Transverse colon (tissue), 4 donors: ENCODE measurements around the gene SORT1. TPM values are rescaled to one million over a fixed set of nuclear protein-coding genes. Genes with fewer than 3 reads are reported as not detected.
"Not testable (repeated sequence)": the region's sequence is repeated elsewhere in the genome, so short reads cannot be mapped to it uniquely, and the experiment has no call there.

ENCODE experiments used
- DNase-seq: peaks from one replicate; pipeline ENCODE4 v3.0.0-alpha.2; 2019
- H3K27ac ChIP-seq, 4 donors: fragments of 200-600 bp; sonication (generic); 2 replicates each; pipeline ENCODE4 v1.5.1; 2016 to 2018; ENCODE audit warnings: inconsistent platforms in 4 of 4
- H3K27me3 ChIP-seq: fragments of 200-600 bp; sonication (generic); 2 replicates; pipeline ENCODE4 v1.5.1; 2017; ENCODE audit warnings: inconsistent platforms
- H3K36me3 ChIP-seq, 4 donors: fragments of 200-600 bp; sonication (generic); 2 replicates each; pipeline ENCODE4 v1.5.1; 2017 to 2019; ENCODE audit warnings: inconsistent platforms in 4 of 4
- H3K4me1 ChIP-seq, 4 donors: fragments of 200-600 bp; sonication (generic); 2 replicates each; pipeline ENCODE4 v1.5.1; 2017 to 2020; ENCODE audit warnings: inconsistent platforms in 4 of 4
- H3K4me3 ChIP-seq, 4 donors: fragments of 200-600 bp; sonication (generic); 1 replicate in 1 of 4; 2 replicates in 3 of 4; pipeline versions ENCODE4 v1.5.1 to v1.6.1; 2017 to 2019; ENCODE audit warnings: inconsistent platforms in 4 of 4
- H3K9me3 ChIP-seq, 2 donors: fragments of 200-600 bp; sonication (generic); 2 replicates each; pipeline ENCODE4 v1.5.1; 2017 to 2019; ENCODE audit warnings: inconsistent platforms in 2 of 2
- EP300 ChIP-seq: sonication (generic); formaldehyde crosslinking; IDR thresholded peaks from one replicate; pipeline ENCODE4 v1.6.1; 2017; ENCODE audit warnings: antibody characterized with exemption, low read depth
- POLR2A ChIP-seq: fragments of 450-650 bp; IDR thresholded peaks from one replicate; pipeline ENCODE4 v1.6.1; 2016; ENCODE audit warnings: antibody characterized with exemption, mild to moderate bottlenecking, moderate library complexity
- POLR2AphosphoS5 ChIP-seq, 3 donors: sonication (generic); formaldehyde crosslinking; IDR thresholded peaks; one replicate each; pipeline ENCODE4 v1.6.1; 2016; ENCODE audit warnings: antibody characterized with exemption in 3 of 3
- WGBS, 2 donors: methylation state at CpG; one replicate each; pipeline ENCODE4 v1.1.5; 2018; ENCODE audit warnings: low coverage in 1 of 2; 5-methylcytosine and 5-hydroxymethylcytosine counted together
- in situ Hi-C, 4 donors: fragments of 200-750 bp; cut with MboI; loops; one replicate each; pipeline versions ENCODE4 v1.15.0 to v1.15.1; 2017; ENCODE audit warnings: low sequenced_read_pairs in 3 of 4, low pct_ligation_motif_present in 1 of 4, low pct_unique_long_range_greater_than_20kb in 1 of 4
- intact Hi-C: fragments of 100-400 bp; cut with DNase I; formaldehyde crosslinking; loops from one replicate; pipeline ENCODE4 v1.15.1; 2023; ENCODE audit warnings: low total_unique reads
- total RNA-seq, 4 donors: library from RNA; depleted of rRNA; stranded (reverse); fragments of >200 nt; gene quantifications; one replicate each; pipeline ENCODE4 v1.1.0, GENCODE V29; 2016
- TF ChIP-seq, protein P1 (sequence below), 5 experiments: fragments of 200-600 bp in 3 of 5; fragments of 450-650 bp in 2 of 5; sonication (generic) in 3 of 5; IDR thresholded peaks; 1 replicate in 2 of 5; 2 replicates in 3 of 5; pipeline ENCODE4 v1.5.1; 2016 to 2017; ENCODE audit warnings: antibody characterized with exemption in 5 of 5, inconsistent platforms in 3 of 5, mild to moderate bottlenecking in 2 of 5, moderate library complexity in 1 of 5

Gene SORT1
- total RNA-seq, 4 donors from 2014 or later, result 53.5 to 79.3 (median 66.2) TPM

DNA sequence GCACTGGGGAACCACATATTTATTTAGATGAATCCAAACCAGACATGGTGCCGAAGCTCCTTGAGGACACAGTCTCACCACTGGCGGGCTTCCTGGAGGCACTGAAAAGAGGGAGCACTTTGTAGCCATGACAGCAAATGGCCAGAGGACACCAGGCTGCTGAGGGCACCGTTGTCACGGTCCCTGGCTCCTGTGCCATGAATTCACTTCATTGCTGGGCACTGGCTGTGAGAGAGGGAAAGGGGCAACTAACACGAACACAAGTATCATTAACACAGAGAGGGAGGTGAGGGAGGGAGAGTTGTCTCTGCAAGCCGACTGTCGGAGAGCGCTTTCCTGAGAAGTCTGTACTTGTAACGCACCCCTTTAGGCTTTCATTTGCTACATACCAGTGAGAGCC, 105.4 kb downstream of the SORT1 start:
- H3K4me3 ChIP-seq, result no peak overlapping the region
- in situ Hi-C loops, result loop anchor here in 1 of 4 donors (25.0 kb wide), 1 partner anchor 120 kb away; no protein-coding TSS in a partner anchor
- H3K4me1 ChIP-seq, result no peaks in the 10 kb centered on the region
- intact Hi-C loops, result no loop called here
- no peak for DNase-seq
- H3K27me3 ChIP-seq, result peaks cover 2% of the 10 kb centered on the region
- H3K9me3 ChIP-seq, result no peaks in the 10 kb centered on the region
- TF ChIP-seq POLR2A (no peak), POLR2AphosphoS5 (IDR thresholded peaks at IDR 0.05) (no peak), EP300 (no peak)
- TF ChIP-seq, protein P1, sequence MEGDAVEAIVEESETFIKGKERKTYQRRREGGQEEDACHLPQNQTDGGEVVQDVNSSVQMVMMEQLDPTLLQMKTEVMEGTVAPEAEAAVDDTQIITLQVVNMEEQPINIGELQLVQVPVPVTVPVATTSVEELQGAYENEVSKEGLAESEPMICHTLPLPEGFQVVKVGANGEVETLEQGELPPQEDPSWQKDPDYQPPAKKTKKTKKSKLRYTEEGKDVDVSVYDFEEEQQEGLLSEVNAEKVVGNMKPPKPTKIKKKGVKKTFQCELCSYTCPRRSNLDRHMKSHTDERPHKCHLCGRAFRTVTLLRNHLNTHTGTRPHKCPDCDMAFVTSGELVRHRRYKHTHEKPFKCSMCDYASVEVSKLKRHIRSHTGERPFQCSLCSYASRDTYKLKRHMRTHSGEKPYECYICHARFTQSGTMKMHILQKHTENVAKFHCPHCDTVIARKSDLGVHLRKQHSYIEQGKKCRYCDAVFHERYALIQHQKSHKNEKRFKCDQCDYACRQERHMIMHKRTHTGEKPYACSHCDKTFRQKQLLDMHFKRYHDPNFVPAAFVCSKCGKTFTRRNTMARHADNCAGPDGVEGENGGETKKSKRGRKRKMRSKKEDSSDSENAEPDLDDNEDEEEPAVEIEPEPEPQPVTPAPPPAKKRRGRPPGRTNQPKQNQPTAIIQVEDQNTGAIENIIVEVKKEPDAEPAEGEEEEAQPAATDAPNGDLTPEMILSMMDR (IDR thresholded peaks at IDR 0.05), result no peak
- H3K36me3 ChIP-seq, result no peaks in the 10 kb centered on the region
- H3K27ac ChIP-seq, result no peak overlapping the region
- WGBS, 2 donors, result 70 to 77% methylated on average over 7 to 9 of the region's 9 CpGs

DNA sequence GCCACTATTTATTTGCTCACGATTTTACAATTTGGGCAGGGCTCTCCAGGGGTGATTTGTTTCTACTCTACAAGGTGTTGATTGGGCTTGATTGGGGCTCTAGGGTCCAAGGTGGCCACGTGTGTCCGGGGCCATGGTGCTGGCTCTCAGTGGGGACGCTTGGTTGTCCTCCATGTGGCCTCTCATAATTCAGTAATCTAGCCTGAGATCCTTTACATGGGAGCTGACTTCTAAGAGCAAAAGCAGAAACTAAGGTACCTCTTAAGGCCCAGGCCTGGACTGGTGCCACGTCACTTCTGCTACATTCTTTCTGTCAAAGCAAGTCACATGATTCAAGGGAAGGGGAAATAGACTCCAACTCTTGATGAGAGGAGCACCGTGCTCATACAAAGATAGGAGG, 106.7 kb downstream of the SORT1 start:
- Histone ChIP-seq H3K9me3 (no peaks in the 10 kb centered on the region), H3K27me3 (peaks cover 2% of the 10 kb centered on the region), H3K4me1 (no peaks in the 10 kb centered on the region), H3K4me3 (no peak overlapping the region), H3K27ac (no peak overlapping the region), H3K36me3 (no peaks in the 10 kb centered on the region)
- in situ Hi-C loops, result loop anchor here in 1 of 4 donors (25.0 kb wide), 1 partner anchor 121 kb away; no protein-coding TSS in a partner anchor
- intact Hi-C loops, result no loop called here
- TF ChIP-seq, protein P1 (IDR thresholded peaks at IDR 0.05), result no peak
- TF ChIP-seq EP300 (no peak), POLR2A (no peak)
- no peak for DNase-seq
- 33 to 50% methylated on average over 2 to 6 of the region's 6 CpGs for WGBS, 2 donors

DNA sequence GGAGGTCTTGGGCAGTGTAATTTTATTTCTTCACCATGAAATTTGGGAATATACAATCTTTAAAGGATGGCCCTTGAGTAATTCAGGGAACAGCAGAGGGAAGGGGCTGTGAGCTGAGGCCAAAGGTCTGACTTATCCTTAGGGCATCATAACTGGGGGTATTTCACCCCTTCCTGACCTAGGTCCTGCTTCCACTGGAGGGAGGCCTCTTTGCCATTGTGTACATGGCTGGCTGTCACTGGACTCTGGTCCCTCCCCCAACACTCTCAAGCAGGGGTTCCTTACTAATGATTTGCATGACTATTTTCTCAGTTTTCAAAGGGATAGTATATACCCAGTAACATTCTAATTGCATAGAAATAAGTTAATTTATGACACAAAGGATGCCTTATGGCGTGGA, 107.6 kb downstream of the SORT1 start:
- in situ Hi-C loops, result loop anchor here in 1 of 4 donors (25.0 kb wide), 1 partner anchor 122 kb away; no protein-coding TSS in a partner anchor
- Histone ChIP-seq H3K27ac (no peak overlapping the region), H3K36me3 (no peaks in the 10 kb centered on the region), H3K27me3 (no peaks in the 10 kb centered on the region), H3K9me3 (no peaks in the 10 kb centered on the region), H3K4me1 (no peaks in the 10 kb centered on the region), H3K4me3 (no peak overlapping the region)
- TF ChIP-seq, protein P1 (IDR thresholded peaks at IDR 0.05), result no peak
- TF ChIP-seq EP300 (no peak), POLR2AphosphoS5 (IDR thresholded peaks at IDR 0.05) (no peak), POLR2A (no peak)
- no peak for DNase-seq
- intact Hi-C loops, result no loop called here
- WGBS, 2 donors, result 89 to 93% methylated on average over 1 of the region's 1 CpG

DNA sequence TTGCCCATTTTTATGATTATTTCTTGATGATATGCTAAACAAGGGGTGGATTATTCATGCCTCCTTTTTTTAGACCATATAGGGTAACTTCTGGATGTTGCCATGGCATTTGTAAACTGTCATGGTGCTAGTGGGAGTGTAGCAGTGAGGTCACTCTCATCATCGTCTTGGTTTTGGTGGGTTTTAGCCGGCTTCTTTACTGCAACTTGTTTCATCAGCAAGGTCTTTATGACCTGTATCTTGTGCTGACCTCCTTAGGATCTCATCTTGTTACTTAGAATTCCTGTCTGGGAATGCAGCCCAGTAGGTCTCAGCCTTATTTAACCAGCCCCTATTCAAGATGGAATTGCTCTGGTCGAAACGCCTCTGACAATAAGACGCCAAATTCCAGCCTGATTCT, 111.0 kb downstream of the SORT1 start:
- H3K36me3 ChIP-seq, intact Hi-C loops, DNase-seq, H3K27me3 ChIP-seq, H3K27ac ChIP-seq, H3K4me3 ChIP-seq, H3K9me3 ChIP-seq: not testable (repeated sequence)
- WGBS, 2 donors, result 81 to 88% methylated on average over 5 of the region's 5 CpGs
- in situ Hi-C loops, result loop anchor here in 1 of 4 donors (25.0 kb wide), 1 partner anchor 126 kb away; no protein-coding TSS in a partner anchor
- peaks cover 8 to 19% (median 17%) of the 10 kb centered on the region in 4 donors for H3K4me1 ChIP-seq
